ENCODE results near the gene TRAF3IP1. TPM values are rescaled to one million over a fixed set of nuclear protein-coding genes. Genes with fewer than 3 reads are reported as not detected.
"Not testable (repeated sequence)": the region's sequence is repeated elsewhere in the genome, so short reads cannot be mapped to it uniquely, and the experiment has no call there.

The TRAF3IP1 gene
- total RNA-seq, 1 experiment from 2014 or later = 16.0 TPM

DNA sequence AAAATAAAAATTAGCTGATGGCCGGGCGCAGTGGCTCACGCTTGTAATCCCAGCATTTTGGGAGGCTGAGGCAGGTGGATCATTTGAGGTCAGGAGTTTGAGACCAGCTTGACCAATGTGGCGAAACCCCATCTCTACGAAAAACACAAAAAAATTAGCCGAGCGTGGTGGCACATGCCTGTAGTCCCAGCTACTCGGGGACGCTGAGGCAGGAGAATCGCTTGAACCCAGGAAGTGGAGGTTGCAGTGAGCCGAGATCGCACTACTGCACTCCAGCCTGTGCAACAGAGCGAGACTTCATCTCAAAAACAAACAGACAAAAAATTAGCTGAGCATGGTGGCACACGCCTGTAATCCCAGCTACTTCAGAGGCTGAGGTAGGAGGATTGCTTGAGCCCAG, 9.6 kb upstream of the TRAF3IP1 start:
- not testable (repeated sequence) for H3K27ac ChIP-seq (ENCODE audit: low read length); H3K79me2 ChIP-seq (ENCODE audit: low read length); H3K9ac ChIP-seq (ENCODE audit: low read length); H4K20me1 ChIP-seq (ENCODE audit: insufficient read depth, low read depth, low read length); H3K27me3 ChIP-seq (ENCODE audit: low read length); H3K36me3 ChIP-seq (ENCODE audit: insufficient read depth, low read length); H3K9me3 ChIP-seq (ENCODE audit: low read length); H3K9me2 ChIP-seq (replicated peaks; ENCODE audit: insufficient read depth, low read length); DNase-seq
- Histone ChIP-seq H3K4me2 (ENCODE audit: low read depth, low read length, poor library complexity, severe bottlenecking) (peak overlapping the region; percentile 54), H3K4me3 (ENCODE audit: low read length) (peak overlapping the region; percentile 11; the same call in 1 of the 2 replicates), H2AFZ (ENCODE audit: low read length) (peak overlapping the region; percentile 6; the same call in 1 of the 2 replicates), H3K4me1 (ENCODE audit: low read length) (peaks cover 51% of the 10 kb centered on the region)

DNA sequence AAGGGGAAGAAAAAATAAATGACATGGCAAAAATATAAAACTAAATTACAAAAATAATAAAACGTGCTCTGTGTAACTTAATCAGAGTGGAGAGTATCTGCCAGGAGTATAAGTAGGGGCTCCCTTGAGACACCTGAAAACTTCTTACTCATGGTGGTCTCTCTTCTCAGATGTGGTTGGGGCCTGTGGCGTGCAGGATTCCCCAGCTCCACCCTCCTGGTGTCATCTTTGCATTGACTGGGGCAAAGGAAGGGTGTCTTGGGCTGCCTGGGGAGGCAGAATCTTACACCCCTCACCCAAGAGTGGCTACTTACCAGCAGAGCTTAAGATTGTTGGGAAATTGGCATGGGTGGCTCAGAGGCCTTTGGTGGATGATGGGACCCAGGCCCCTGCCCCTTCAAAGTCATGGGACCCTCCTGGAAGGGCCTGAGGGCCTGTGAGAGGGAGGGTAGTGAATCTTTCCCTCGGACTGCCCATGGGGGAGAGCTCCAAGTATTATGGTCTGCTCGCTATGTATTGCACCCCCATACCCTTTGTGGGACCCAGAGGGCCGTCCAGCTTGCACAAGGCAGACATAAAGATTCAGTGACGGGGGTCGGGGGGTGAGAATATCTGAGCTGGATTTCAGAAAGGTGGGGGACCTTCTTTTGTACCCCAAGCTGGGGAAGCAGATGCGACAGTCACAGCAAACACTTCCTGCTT, 6.9 kb upstream of the TRAF3IP1 start:
- Histone ChIP-seq H3K4me2 (ENCODE audit: low read depth, low read length, poor library complexity, severe bottlenecking) (no peak overlapping the region), H3K9me2 (replicated peaks; ENCODE audit: insufficient read depth, low read length) (no peaks in the 10 kb centered on the region), H4K20me1 (ENCODE audit: insufficient read depth, low read depth, low read length) (no peaks in the 10 kb centered on the region), H3K9ac (ENCODE audit: low read length) (no peak overlapping the region; the same call in 1 of the 2 replicates), H3K4me1 (ENCODE audit: low read length) (peaks cover 27% of the 10 kb centered on the region), H3K79me2 (ENCODE audit: low read length) (no peaks in the 10 kb centered on the region), H3K9me3 (ENCODE audit: low read length) (no peaks in the 10 kb centered on the region), H3K27ac (ENCODE audit: low read length) (no peak overlapping the region), H3K27me3 (ENCODE audit: low read length) (no peaks in the 10 kb centered on the region), H3K36me3 (ENCODE audit: insufficient read depth, low read length) (no peaks in the 10 kb centered on the region), H3K4me3 (ENCODE audit: low read length) (no peak overlapping the region), H2AFZ (ENCODE audit: low read length) (peak overlapping the region; percentile 54; the same call in 1 of the 2 replicates)
- DNase-seq = no peak

DNA sequence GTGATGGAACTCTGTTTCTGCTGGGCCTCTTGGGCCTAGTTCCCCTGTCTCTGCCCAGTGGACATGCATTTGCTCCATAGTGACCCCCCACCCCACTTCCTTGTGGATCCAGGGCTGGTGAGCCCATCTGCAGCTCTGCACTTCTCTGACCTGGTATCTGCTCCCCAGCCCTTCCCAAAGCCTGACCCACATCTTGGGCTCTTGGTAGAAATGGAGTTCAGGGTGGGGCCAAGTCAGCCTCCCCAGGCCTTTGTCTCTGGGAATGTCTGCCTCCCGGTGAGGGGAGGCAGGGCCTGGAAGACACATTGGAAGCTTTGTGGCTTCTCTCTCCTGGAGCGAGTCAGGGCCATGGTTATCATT, 6.3 kb upstream of the TRAF3IP1 start:
- Histone ChIP-seq H3K4me2 (ENCODE audit: low read depth, low read length, poor library complexity, severe bottlenecking) (no peak overlapping the region), H3K27me3 (ENCODE audit: low read length) (no peaks in the 10 kb centered on the region)

DNA sequence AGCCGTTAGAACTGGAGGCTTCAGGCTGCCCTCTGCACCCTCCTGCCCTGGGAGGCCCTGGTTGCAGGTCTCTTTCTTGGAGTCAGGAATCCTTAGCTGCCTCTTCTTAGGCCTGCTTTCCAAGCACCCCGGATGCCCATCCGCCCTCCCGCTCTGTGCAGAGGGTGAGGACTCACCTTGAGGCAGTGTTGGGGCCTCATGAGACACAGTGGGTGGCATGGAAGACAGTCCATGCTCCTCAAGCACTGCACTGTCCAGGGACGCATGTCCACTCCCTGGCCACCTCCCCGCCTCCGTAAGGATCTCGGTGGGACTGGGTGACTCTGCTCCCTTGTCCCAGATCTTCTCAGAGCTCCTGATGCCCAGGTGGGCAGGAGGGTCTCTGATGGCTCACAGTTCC, 5.7 kb upstream of the TRAF3IP1 start:
- H4K20me1 ChIP-seq (ENCODE audit: insufficient read depth, low read depth, low read length) = no peaks in the 10 kb centered on the region
- no peak for DNase-seq
- H3K36me3 ChIP-seq (ENCODE audit: insufficient read depth, low read length) = no peaks in the 10 kb centered on the region
- no peaks in the 10 kb centered on the region for H3K9me2 ChIP-seq (replicated peaks; ENCODE audit: insufficient read depth, low read length)
- H3K4me1 ChIP-seq (ENCODE audit: low read length) = peaks cover 27% of the 10 kb centered on the region
- H2AFZ ChIP-seq (ENCODE audit: low read length) = no peak overlapping the region
- no peak overlapping the region for H3K4me3 ChIP-seq (ENCODE audit: low read length)
- H3K27me3 ChIP-seq (ENCODE audit: low read length) = no peaks in the 10 kb centered on the region
- no peak overlapping the region for H3K9ac ChIP-seq (ENCODE audit: low read length)
- no peaks in the 10 kb centered on the region for H3K79me2 ChIP-seq (ENCODE audit: low read length)
- no peaks in the 10 kb centered on the region for H3K9me3 ChIP-seq (ENCODE audit: low read length)
- H3K27ac ChIP-seq (ENCODE audit: low read length) = no peak overlapping the region
- no peak overlapping the region for H3K4me2 ChIP-seq (ENCODE audit: low read depth, low read length, poor library complexity, severe bottlenecking)

More for the DNA sequence above, 6.3 kb upstream of the TRAF3IP1 start:
- Histone ChIP-seq H3K79me2 (ENCODE audit: low read length) (no peaks in the 10 kb centered on the region), H3K9me2 (replicated peaks; ENCODE audit: insufficient read depth, low read length) (no peaks in the 10 kb centered on the region), H3K4me3 (ENCODE audit: low read length) (no peak overlapping the region), H3K36me3 (ENCODE audit: insufficient read depth, low read length) (no peaks in the 10 kb centered on the region), H3K9ac (ENCODE audit: low read length) (no peak overlapping the region), H3K27ac (ENCODE audit: low read length) (no peak overlapping the region), H2AFZ (ENCODE audit: low read length) (peak overlapping the region; percentile 54; the same call in 1 of the 2 replicates), H3K4me1 (ENCODE audit: low read length) (peaks cover 27% of the 10 kb centered on the region), H4K20me1 (ENCODE audit: insufficient read depth, low read depth, low read length) (no peaks in the 10 kb centered on the region), H3K9me3 (ENCODE audit: low read length) (no peaks in the 10 kb centered on the region)
- DNase-seq = no peak

DNA sequence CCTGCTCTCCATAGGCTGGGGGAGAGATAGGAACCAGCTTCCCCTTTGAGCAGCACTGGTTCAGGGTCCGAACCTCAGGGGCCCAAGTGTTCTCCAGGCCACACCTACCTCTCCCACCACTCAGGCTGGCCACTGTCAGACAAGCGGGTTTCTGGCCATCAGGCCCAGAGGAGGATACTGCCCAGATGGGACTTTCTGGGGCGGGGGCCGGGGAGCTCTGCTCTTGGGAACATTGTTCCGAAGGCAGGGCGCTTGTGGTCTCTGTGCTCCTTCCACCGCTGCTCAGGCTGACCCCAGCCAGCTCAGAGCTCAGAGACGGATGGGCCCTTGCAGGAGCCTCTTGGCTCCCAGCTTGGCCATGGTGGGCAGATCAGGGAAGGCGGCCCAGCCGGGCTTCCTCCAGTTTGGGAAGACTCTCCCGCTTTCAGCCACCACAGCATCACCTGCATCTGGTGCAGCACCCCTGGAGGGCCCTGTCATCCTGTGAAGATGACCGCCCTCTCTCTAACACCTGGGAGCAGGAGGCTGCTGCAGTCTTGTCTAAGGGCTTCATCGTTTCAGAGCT, 5.2 kb upstream of the TRAF3IP1 start:
- no peak for DNase-seq
- Histone ChIP-seq H3K36me3 (ENCODE audit: insufficient read depth, low read length) (no peaks in the 10 kb centered on the region), H3K4me3 (ENCODE audit: low read length) (no peak overlapping the region), H3K4me2 (ENCODE audit: low read depth, low read length, poor library complexity, severe bottlenecking) (no peak overlapping the region), H3K9me3 (ENCODE audit: low read length) (no peaks in the 10 kb centered on the region), H3K27me3 (ENCODE audit: low read length) (no peaks in the 10 kb centered on the region), H3K27ac (ENCODE audit: low read length) (no peak overlapping the region), H2AFZ (ENCODE audit: low read length) (no peak overlapping the region), H3K9me2 (replicated peaks; ENCODE audit: insufficient read depth, low read length) (no peaks in the 10 kb centered on the region), H3K4me1 (ENCODE audit: low read length) (peaks cover 30% of the 10 kb centered on the region), H3K9ac (ENCODE audit: low read length) (no peak overlapping the region), H3K79me2 (ENCODE audit: low read length) (no peaks in the 10 kb centered on the region), H4K20me1 (ENCODE audit: insufficient read depth, low read depth, low read length) (no peaks in the 10 kb centered on the region)

DNA sequence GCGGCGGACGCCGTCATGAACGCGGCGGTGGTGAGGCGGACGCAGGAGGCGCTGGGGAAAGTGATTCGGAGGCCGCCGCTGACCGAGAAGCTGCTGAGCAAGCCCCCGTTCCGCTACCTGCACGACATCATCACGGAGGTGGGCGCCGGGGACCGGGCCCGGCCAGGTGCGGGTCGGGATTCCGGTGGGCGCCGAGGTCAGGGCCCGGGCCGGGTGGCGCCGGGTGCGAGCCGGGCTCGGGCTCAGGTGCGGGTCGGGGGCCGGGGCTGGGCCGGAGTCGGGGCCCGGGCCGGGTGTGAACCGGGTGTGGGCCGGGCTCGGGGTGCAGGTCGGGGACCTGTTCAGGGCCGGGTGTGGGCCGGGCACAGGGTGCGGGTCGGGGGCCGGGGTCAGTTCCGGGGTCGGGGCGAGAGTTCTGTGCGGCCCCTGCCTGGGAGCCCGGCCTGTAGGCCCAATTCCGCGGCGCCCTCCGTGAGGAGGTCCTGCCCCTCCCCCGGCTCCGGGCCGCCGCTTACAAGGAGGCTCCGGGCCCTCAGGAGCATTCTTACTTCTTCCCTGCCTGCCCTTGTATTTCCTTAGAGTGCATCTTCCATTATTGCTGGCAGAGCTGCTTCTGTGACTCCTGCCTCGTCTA, 447 bp downstream of the TRAF3IP1 start:
- peak overlapping the region; percentile 73 for H3K4me2 ChIP-seq (ENCODE audit: low read depth, low read length, poor library complexity, severe bottlenecking)
- H3K9me3 ChIP-seq (ENCODE audit: low read length) = no peaks in the 10 kb centered on the region
- DNase-seq = peak; percentile 56
- no peaks in the 10 kb centered on the region for H3K9me2 ChIP-seq (replicated peaks; ENCODE audit: insufficient read depth, low read length)
- H3K36me3 ChIP-seq (ENCODE audit: insufficient read depth, low read length) = peaks cover 9% of the 10 kb centered on the region; the same call in 1 of the 2 replicates
- H3K79me2 ChIP-seq (ENCODE audit: low read length) = peaks cover 36% of the 10 kb centered on the region
- H4K20me1 ChIP-seq (ENCODE audit: insufficient read depth, low read depth, low read length) = no peaks in the 10 kb centered on the region
- no peaks in the 10 kb centered on the region for H3K27me3 ChIP-seq (ENCODE audit: low read length)
- H3K4me3 ChIP-seq (ENCODE audit: low read length) = peak overlapping the region; percentile 69
- peaks cover 16% of the 10 kb centered on the region for H3K4me1 ChIP-seq (ENCODE audit: low read length)
- peak overlapping the region; percentile 67 for H3K9ac ChIP-seq (ENCODE audit: low read length)
- H3K27ac ChIP-seq (ENCODE audit: low read length) = 0 out of 2 replicates have a peak overlapping the region, but pooled peaks have one; percentile 28
- H2AFZ ChIP-seq (ENCODE audit: low read length) = no peak overlapping the region

DNA sequence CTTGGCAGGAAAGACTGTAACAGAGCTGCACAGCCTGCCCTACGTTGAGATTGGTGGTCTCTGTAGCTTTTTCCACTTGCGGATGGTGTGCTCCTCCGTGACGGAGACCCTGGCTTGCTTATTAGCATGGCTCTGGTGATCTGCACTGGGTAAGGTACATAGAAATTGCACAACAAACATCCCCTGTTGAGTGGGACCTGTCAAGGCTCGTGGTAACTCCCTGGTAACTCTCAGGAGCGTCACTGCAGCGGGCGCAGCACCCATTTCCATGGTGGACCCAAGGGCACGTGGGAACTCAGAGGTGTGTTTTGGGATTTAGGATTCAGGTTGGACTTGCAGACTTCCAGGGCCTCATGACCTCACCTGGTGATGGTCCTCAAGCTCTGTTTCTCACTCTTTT, 1.1 kb downstream of the TRAF3IP1 start:
- peak overlapping the region; percentile 73 for H3K4me2 ChIP-seq (ENCODE audit: low read depth, low read length, poor library complexity, severe bottlenecking)
- H4K20me1 ChIP-seq (ENCODE audit: insufficient read depth, low read depth, low read length) = no peaks in the 10 kb centered on the region
- no peaks in the 10 kb centered on the region for H3K27me3 ChIP-seq (ENCODE audit: low read length)
- no peak overlapping the region for H2AFZ ChIP-seq (ENCODE audit: low read length)
- H3K4me1 ChIP-seq (ENCODE audit: low read length) = peaks cover 16% of the 10 kb centered on the region
- H3K36me3 ChIP-seq (ENCODE audit: insufficient read depth, low read length) = peaks cover 15% of the 10 kb centered on the region
- H3K4me3 ChIP-seq (ENCODE audit: low read length) = peak overlapping the region; percentile 69
- H3K9me2 ChIP-seq (replicated peaks; ENCODE audit: insufficient read depth, low read length) = no peaks in the 10 kb centered on the region
- H3K9me3 ChIP-seq (ENCODE audit: low read length) = no peaks in the 10 kb centered on the region
- no peak for DNase-seq
- H3K9ac ChIP-seq (ENCODE audit: low read length) = peak overlapping the region; percentile 67
- peaks cover 40% of the 10 kb centered on the region for H3K79me2 ChIP-seq (ENCODE audit: low read length)
- no peak overlapping the region for H3K27ac ChIP-seq (ENCODE audit: low read length)

DNA sequence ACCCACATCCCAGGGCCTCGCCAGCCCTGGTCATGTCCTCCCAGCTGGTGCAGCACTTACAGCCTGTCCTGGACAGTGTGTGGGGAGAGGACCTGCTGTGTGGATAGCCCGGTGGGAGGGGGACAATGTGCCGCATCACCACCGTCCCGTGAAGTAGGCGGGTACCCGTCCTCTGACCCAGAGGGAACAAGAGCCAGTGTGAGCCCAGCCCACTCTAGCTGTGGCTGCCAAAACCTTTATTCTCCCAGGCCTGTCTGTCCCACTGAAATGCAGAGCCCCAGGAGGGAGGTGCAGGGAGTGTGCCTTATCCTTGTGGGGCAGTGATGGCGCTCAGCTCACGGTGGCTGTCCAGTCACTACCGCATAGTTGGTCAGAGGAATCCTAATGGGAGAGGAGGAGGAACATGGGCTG, 1.7 kb downstream of the TRAF3IP1 start:
- H3K27ac ChIP-seq (ENCODE audit: low read length) = no peak overlapping the region
- peak overlapping the region; percentile 69; the same call in 1 of the 2 replicates for H3K4me3 ChIP-seq (ENCODE audit: low read length)
- peaks cover 16% of the 10 kb centered on the region for H3K4me1 ChIP-seq (ENCODE audit: low read length)
- H4K20me1 ChIP-seq (ENCODE audit: insufficient read depth, low read depth, low read length) = no peaks in the 10 kb centered on the region
- H3K4me2 ChIP-seq (ENCODE audit: low read depth, low read length, poor library complexity, severe bottlenecking) = peak overlapping the region; percentile 73
- H3K27me3 ChIP-seq (ENCODE audit: low read length) = no peaks in the 10 kb centered on the region
- DNase-seq = no peak
- peak overlapping the region; percentile 67 for H3K9ac ChIP-seq (ENCODE audit: low read length)
- no peaks in the 10 kb centered on the region for H3K9me2 ChIP-seq (replicated peaks; ENCODE audit: insufficient read depth, low read length)
- H3K79me2 ChIP-seq (ENCODE audit: low read length) = peaks cover 40% of the 10 kb centered on the region
- H3K9me3 ChIP-seq (ENCODE audit: low read length) = no peaks in the 10 kb centered on the region
- H3K36me3 ChIP-seq (ENCODE audit: insufficient read depth, low read length) = peaks cover 21% of the 10 kb centered on the region
- H2AFZ ChIP-seq (ENCODE audit: low read length) = no peak overlapping the region

Data from Karpas-422 (cell line).